Stomach (tissue), 4 donors: ENCODE results near the gene SLC5A12.

Experiments
- CTCF ChIP-seq, 7 experiments: fragments of 450-650 bp in 4 of 7; fragments of 200-600 bp in 3 of 7; sonication (generic) in 3 of 7; IDR thresholded peaks; one replicate each; pipeline ENCODE4 v1.5.1; 2016 to 2019; ENCODE audit warnings: antibody characterized with exemption in 7 of 7, control low read depth in 2 of 7, mild to moderate bottlenecking in 1 of 7
- EP300 ChIP-seq: sonication (generic); formaldehyde crosslinking; IDR thresholded peaks from one replicate; pipeline ENCODE4 v1.6.1; 2017; ENCODE audit warnings: antibody characterized with exemption
- POLR2A ChIP-seq, 4 donors: fragments of 450-650 bp; IDR thresholded peaks; one replicate each; pipeline ENCODE4 v1.6.1; 2016; ENCODE audit warnings: antibody characterized with exemption in 4 of 4, control low read depth in 2 of 4, mild to moderate bottlenecking in 1 of 4, moderate library complexity in 1 of 4
- POLR2AphosphoS5 ChIP-seq, 3 donors: sonication (generic); formaldehyde crosslinking; IDR thresholded peaks; one replicate each; pipeline ENCODE4 v1.6.1; 2016; ENCODE audit warnings: antibody characterized with exemption in 3 of 3

GRCh38 chr11:26665036-26665435, 56.8 kb downstream of the SLC5A12 start:
- TF ChIP-seq CTCF (IDR thresholded peaks at IDR 0.05): no peak
- TF ChIP-seq EP300: no peak
- no peak for TF ChIP-seq POLR2A (IDR thresholded peaks at IDR 0.05)
- TF ChIP-seq POLR2AphosphoS5 (IDR thresholded peaks at IDR 0.05): no peak
